GM19397 (cell line): ENCODE results near the gene ZNF638.

Experiments
- ATAC-seq: cut with Tn5 transposase; IDR thresholded peaks from one replicate; pipeline ENCODE4 v1.9.1; 2021; ENCODE audit warnings: mild to moderate bottlenecking, moderate library complexity; ENCODE audit not compliant: unreplicated experiment

ZNF638 gene

GRCh38 chr2:71468279-71469015, 136.9 kb downstream of the ZNF638 start:
- ATAC-seq = no peak

- no peak for ATAC-seq
Observed at GRCh38 chr2:71469403-71470398, 138.1 kb downstream of the ZNF638 start.

DNA sequence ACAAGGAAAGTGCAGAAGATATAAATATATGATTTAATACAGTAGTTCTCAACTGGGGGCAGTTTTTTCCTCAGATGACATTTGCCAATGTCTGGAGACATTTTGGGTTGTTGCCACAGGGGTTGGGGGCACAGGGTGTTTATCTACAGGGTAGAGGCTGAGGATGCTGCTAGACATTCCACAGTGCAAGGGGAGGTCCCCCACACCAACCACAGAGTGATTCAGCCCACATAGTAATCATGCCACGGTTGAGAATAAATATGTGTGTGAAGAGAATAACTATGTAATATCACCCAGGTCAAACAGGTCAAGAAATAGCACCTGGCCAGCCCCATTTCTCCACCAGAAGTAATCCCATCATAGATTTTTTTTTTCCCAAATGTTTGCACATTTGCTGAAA, 139.7 kb downstream of the ZNF638 start:
- ATAC-seq = no peak

GRCh38 chr2:71472019-71472418, 140.4 kb downstream of the ZNF638 start:
- no peak for ATAC-seq

- ATAC-seq = no peak
Observed at GRCh38 chr2:71473346-71474031, 141.9 kb downstream of the ZNF638 start.

DNA sequence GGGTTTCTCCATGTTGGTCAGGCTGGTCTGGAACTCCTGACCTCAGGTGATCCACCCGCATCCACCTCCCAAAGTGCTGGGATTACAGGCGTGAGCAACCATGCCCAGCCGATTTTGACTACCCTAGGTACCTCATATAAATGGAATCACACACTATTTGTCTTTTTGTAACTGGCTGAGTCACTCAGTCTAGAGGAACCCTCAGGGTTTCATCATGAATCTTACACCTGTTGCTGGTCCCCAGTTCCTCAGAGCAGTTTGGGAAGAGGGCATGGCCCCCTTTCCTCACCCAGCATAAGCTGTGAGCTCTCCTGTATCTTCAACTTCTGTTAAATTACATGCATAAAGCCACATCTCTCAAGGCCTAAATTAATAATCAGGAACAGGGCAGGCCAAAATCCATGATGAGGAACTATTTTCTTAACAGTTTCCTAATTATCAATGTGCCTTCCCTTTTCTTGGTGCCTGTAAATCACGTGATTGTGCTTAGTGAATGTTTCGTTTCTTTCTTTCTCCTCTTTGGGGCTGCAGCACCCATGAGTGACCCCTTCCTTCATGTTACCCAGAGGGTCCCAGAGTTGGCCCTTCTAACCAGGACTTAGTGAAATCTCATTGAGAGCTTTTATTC, 142.6 kb downstream of the ZNF638 start:
- ATAC-seq = no peak

GRCh38 chr2:71474744-71475397, 143.3 kb downstream of the ZNF638 start:
- ATAC-seq = no peak

DNA sequence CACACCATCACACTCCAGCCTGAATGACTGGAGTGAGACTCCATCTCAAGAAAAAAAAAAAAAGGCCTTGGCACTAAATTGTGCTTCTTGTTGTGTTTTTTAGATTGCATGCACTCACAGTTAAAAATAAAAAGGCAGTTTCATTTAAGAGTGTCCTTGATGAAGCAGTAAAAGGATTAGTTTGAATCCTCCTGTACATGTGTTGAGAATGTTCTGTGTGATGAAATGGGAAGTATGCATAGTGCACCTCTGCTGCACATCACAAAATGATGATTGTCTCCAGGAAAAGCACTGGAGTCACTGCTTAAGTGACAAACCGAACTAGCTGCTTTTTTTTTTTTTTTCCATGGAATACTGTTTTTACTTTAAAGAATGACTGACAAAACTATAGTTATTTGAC, 144.9 kb downstream of the ZNF638 start:
- no peak for ATAC-seq

- no peak for ATAC-seq
Observed at GRCh38 chr2:71477231-71477691, 145.7 kb downstream of the ZNF638 start.

- no peak for ATAC-seq
Observed at GRCh38 chr2:71478806-71479205, 147.2 kb downstream of the ZNF638 start.

DNA sequence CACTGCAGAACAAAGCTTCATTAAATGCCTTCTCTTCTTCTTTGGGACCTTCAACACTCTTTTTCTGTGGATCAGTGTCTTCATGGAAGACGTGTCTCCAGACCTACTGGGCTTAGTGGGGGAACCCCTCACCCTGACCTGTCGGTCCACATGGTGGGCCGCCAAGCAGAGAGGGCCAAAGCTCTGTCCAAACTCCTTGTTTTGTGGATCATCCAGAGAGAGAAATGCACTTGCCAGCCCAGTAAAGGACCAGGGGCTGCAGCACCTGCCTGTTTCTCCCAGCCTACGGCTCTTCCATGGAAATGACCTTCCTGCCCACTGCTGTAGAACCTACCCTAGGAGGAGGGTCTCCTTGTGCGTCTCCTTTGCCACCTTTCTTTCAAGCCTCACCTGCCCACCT, 147.7 kb downstream of the ZNF638 start:
- no peak for ATAC-seq

DNA sequence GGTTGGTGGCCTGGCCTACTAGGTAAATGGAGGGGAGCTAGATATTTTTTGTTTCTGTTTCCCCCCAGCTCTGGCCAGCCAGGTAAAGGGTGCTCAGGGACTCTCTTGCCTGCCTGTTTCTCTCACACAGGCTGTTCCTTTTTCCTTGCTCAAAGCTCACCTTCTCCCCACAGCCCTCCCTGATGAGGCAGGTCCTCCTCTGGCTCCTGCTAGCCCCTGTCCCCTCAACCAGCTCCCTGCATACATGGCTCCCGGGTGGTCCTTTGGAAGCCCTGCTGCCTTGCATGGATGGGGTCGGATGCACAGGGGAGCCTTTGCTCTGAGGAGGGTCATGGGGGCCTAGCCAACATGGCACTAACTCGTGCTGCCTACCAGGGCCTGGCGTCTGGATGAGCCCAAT, 149.5 kb downstream of the ZNF638 start:
- no peak for ATAC-seq

GRCh38 chr2:71482055-71482454, 150.5 kb downstream of the ZNF638 start:
- ATAC-seq = no peak

DNA sequence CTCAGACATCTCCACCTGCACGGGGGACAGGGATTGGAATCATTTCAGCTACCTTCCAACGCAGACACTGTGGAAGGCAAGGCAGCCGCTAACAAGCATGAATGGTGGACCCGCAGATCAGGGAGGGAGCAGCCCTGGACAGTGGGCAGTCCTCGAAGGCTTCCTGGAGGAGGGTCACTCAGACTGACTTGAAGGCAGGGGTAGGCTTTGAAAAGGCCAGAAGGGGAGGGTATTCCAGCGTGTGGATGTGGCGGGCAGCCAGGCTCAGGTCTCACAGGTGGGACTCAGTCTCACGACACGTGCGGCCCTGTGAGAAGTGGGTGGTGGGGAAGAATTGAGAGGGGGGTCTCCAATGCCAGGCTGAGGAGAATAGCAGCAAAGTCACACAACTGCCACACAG, 151.7 kb downstream of the ZNF638 start:
- ATAC-seq = no peak

DNA sequence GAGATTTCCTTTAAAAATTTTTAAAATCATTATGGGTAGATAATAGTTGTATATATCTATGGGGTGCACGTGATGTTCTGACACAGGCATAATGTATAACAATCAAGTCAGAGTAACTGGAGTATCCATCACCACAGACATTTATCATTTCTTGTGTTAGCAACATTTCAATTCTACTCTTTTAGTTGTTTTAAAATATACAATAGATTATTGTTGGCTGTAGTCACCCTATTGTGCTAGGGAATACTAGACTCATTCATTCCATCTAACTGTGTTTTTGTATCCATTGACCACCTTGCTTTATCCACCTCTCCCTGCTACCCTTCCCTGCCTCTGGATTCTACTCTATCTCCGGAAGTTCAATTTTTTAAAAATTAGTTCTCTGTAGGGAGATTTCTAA, 152.8 kb downstream of the ZNF638 start:
- no peak for ATAC-seq
